Adrenal gland (tissue), 12 donors: ENCODE results near the gene TSPAN32. TPM values are rescaled to one million over a fixed set of nuclear protein-coding genes. Genes with fewer than 3 reads are reported as not detected.

Source experiments
- DNase-seq, 7 donors: peaks; one replicate each; pipeline ENCODE4 v3.0.0-alpha.2; 2019 to 2020
- H3K27ac ChIP-seq, 5 donors: fragments of 200-600 bp; sonication (generic) in 4 of 5; 1 replicate in 3 of 5; 2 replicates in 2 of 5; pipeline versions ENCODE4 v1.5.1 to v1.8.0; 2016 to 2020; ENCODE audit warnings: mild to moderate bottlenecking in 1 of 5
- H3K27me3 ChIP-seq: fragments of 200-600 bp; 2 replicates; pipeline ENCODE4 v1.8.0; 2021
- H3K36me3 ChIP-seq, 2 donors: fragments of 200-600 bp; replicated peaks in 1 of 2; 1 replicate in 1 of 2; 2 replicates in 1 of 2; pipeline versions ENCODE4 v1.5.1 to v1.8.0; 2018 to 2022
- H3K4me1 ChIP-seq, 2 donors: fragments of 200-600 bp; replicated peaks in 1 of 2; 1 replicate in 1 of 2; 2 replicates in 1 of 2; pipeline versions ENCODE4 v1.5.1 to v1.8.0; 2018 to 2021
- H3K4me3 ChIP-seq, 4 donors: fragments of 200-600 bp; sonication (generic) in 3 of 4; one replicate each; pipeline ENCODE4 v1.5.1; 2016 to 2018
- H3K9me3 ChIP-seq, 3 donors: fragments of 200-600 bp; sonication (generic) in 1 of 3; replicated peaks in 1 of 3; 1 replicate in 2 of 3; 2 replicates in 1 of 3; pipeline versions ENCODE4 v1.5.1 to v1.8.0; 2016 to 2021
- CTCF ChIP-seq, 6 experiments: fragments of 450-650 bp in 4 of 6; fragments of 200-600 bp in 2 of 6; sonication (generic) in 1 of 6; IDR thresholded peaks; 1 replicate in 5 of 6; 2 replicates in 1 of 6; pipeline versions ENCODE4 v1.5.1 to v1.8.0; 2016 to 2021; ENCODE audit warnings: antibody characterized with exemption in 6 of 6, mild to moderate bottlenecking in 2 of 6, moderate library complexity in 1 of 6
- POLR2A ChIP-seq, 2 donors: fragments of 450-650 bp; IDR thresholded peaks; one replicate each; pipeline ENCODE4 v1.6.1; 2017; ENCODE audit warnings: antibody characterized with exemption in 2 of 2, mild to moderate bottlenecking in 2 of 2, moderate library complexity in 1 of 2
- WGBS, 4 donors: extraction: QIAGEN DNeasy Blood & Tissue Kit in 2 of 4; methylation state at CpG; one replicate each; pipeline versions ENCODE4 v1.1.5 to v1.1.7; 2013 to 2017; 5-methylcytosine and 5-hydroxymethylcytosine counted together
- intact Hi-C, 2 donors: fragments of 100-400 bp; cut with DNase I; formaldehyde crosslinking; loops; one replicate each; pipeline versions ENCODE4 v1.14.1 to v1.15.0; 2022 to 2023
- polyA plus RNA-seq, 3 donors: library from polyadenylated mRNA; stranded (reverse); fragments of 200-250 nt in 2 of 3; fragments of 350-450 nt in 1 of 3; fragmentation: Illumina TruSeq in 1 of 3; extraction: RNeasy Lipid Tissue Mini Kit (QIAGEN cat#74804) in 1 of 3; gene quantifications; one replicate each; pipeline ENCODE4 v1.2.3, GENCODE V29; 2013 to 2014
- total RNA-seq, 9 donors: library from RNA; depleted of rRNA in 4 of 9; stranded (reverse); fragments of >200 nt in 4 of 9; fragments of 120-200 nt in 1 of 9; fragmentation: NEBNext Ultra II Directional in 1 of 9; extraction: Animal tissue kit (Norgen Biotek cat#: 25700) in 1 of 9; gene quantifications; one replicate each; pipeline versions ENCODE4 v1.1.0 to v1.2.4, GENCODE V29; 2013 to 2023
- donor health status: healthy with polysubstance abuse.
- donor health status: Bipolar disorder and iron deficiency.
- donor health status: DM: yes; HTN: yes; CAD: no.
- donor health status: DM: no; HTN: no; CAD: no.
- donor health status: DM: no; HTN: no; CAD: no.
- donor health status: DM: yes; HTN: yes; CAD: no.

Gene TSPAN32
- total and polyA plus RNA-seq, 12 donors: 0.14 to 7.0 (median 0.88) TPM; not detected in 4

GRCh38 chr11:2305140-2305778, 3.4 kb downstream of the TSPAN32 start:
- intact Hi-C loops: loop anchor here in 1 of 2 donors (1.0 to 10.0 kb wide), 3 partner anchors 108 to 220 kb away; no protein-coding TSS in a partner anchor
- Histone ChIP-seq H3K9me3 (no peaks in the 10 kb centered on the region), H3K36me3 (no peaks in the 10 kb centered on the region), H3K4me1 (peaks cover 0 to 27% of the 10 kb centered on the region in 2 donors), H3K27ac (peak overlapping the region in 3 of 5 donors; percentile 19 to 83 (median 70)), H3K27me3 (no peaks in the 10 kb centered on the region), H3K4me3 (no peak overlapping the region)
- DNase-seq: peak; percentile 78 to 94 (median 88)
- 23 to 40% (median 34%) methylated on average over 1 to 10 of the region's 10 CpGs; no CpG with 5 or more reads in 1 of the 4 donors for WGBS, 4 donors
- TF ChIP-seq POLR2A (IDR thresholded peaks at IDR 0.05) (no peak), CTCF (IDR thresholded peaks at IDR 0.05) (peak; percentile 80 to 96 (median 92))

GRCh38 chr11:2305788-2306451, 4.1 kb downstream of the TSPAN32 start:
- Histone ChIP-seq H3K9me3 (no peaks in the 10 kb centered on the region), H3K27ac (peak overlapping the region in 4 of 5 donors; percentile 32 to 83 (median 61)), H3K4me3 (no peak overlapping the region), H3K27me3 (no peaks in the 10 kb centered on the region), H3K4me1 (peaks cover 0 to 27% of the 10 kb centered on the region in 2 donors), H3K36me3 (no peaks in the 10 kb centered on the region)
- TF ChIP-seq CTCF (IDR thresholded peaks at IDR 0.05) (no peak), POLR2A (IDR thresholded peaks at IDR 0.05) (no peak)
- WGBS, 4 donors: 36 to 54% (median 45%) methylated on average over 12 of the region's 12 CpGs
- intact Hi-C loops: loop anchor here in 1 of 2 donors (1.0 to 10.0 kb wide), 3 partner anchors 109 to 219 kb away; no protein-coding TSS in a partner anchor
- DNase-seq: peak in 5 of 7 donors; percentile 18 to 56 (median 23)

GRCh38 chr11:2306452-2306823, 4.6 kb downstream of the TSPAN32 start:
- Histone ChIP-seq H3K9me3 (no peaks in the 10 kb centered on the region), H3K27me3 (no peaks in the 10 kb centered on the region), H3K4me1 (peaks cover 0 to 27% of the 10 kb centered on the region in 2 donors), H3K4me3 (no peak overlapping the region), H3K36me3 (no peaks in the 10 kb centered on the region), H3K27ac (peak overlapping the region in 4 of 5 donors; percentile 32 to 83 (median 61))
- intact Hi-C loops: loop anchor here in 1 of 2 donors (10.0 kb wide), 1 partner anchor 218 kb away; no protein-coding TSS in a partner anchor
- 21 to 31% (median 26%) methylated on average over 4 of the region's 4 CpGs for WGBS, 4 donors
- peak in 6 of 7 donors; percentile 35 to 78 (median 62) for DNase-seq
- no peak for TF ChIP-seq POLR2A (IDR thresholded peaks at IDR 0.05)
- peak in 1 of 6 experiments; percentile 13 for TF ChIP-seq CTCF (IDR thresholded peaks at IDR 0.05)

GRCh38 chr11:2306877-2307500, 5.2 kb downstream of the TSPAN32 start:
- intact Hi-C loops: loop anchor here in 1 of 2 donors (10.0 kb wide), 1 partner anchor 218 kb away; no protein-coding TSS in a partner anchor
- TF ChIP-seq CTCF (IDR thresholded peaks at IDR 0.05) (no peak), POLR2A (IDR thresholded peaks at IDR 0.05) (no peak)
- 41 to 57% (median 51%) methylated on average over 6 to 14 of the region's 14 CpGs for WGBS, 4 donors
- H3K9me3 ChIP-seq: no peaks in the 10 kb centered on the region
- peak overlapping the region in 2 of 5 donors; percentile 38 to 66 for H3K27ac ChIP-seq
- H3K27me3 ChIP-seq: no peaks in the 10 kb centered on the region
- no peak overlapping the region for H3K4me3 ChIP-seq
- DNase-seq: peak in 2 of 7 donors; percentile 25 to 29
- H3K36me3 ChIP-seq: no peaks in the 10 kb centered on the region
- H3K4me1 ChIP-seq: peaks cover 0 to 27% of the 10 kb centered on the region in 2 donors
